ENCODE measurements around the gene ALDH9A1.

Gene ALDH9A1

DNA sequence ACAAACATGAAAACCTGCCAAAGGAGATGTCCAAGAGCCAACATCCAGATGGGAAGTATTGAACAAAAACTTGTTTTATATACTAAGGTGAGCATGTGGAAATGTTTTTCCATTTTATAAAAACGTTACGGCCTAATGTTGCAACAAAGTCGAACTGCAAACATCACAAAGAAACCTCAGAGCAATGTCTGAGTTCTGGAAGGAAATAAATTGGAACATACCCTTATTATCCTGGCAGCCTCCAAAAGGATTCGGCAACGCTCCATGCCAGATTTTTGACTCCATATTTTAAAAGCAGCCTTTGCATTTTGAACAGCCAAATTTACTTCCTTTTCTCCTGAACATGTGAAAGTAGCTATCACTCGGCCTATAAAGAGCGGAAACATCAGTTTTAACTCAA, 3.3 kb downstream of the ALDH9A1 start:
- Histone ChIP-seq H3K79me2 (ENCODE audit: insufficient read depth, low read length) (peaks cover 57% of the 10 kb centered on the region), H3K9me2 (replicated peaks; ENCODE audit: low read depth, low read length) (no peaks in the 10 kb centered on the region), H3F3A (ENCODE audit: low read depth) (peaks cover 9% of the 10 kb centered on the region), H3K4me3 (ENCODE audit: low read length, poor library complexity, severe bottlenecking) (peak overlapping the region; percentile 36), H3K9me3 (ENCODE audit: insufficient read depth, low read depth, low read length) (no peaks in the 10 kb centered on the region), H3K27me3 (ENCODE audit: insufficient read depth, low read length, poor library complexity, severe bottlenecking) (no peaks in the 10 kb centered on the region), H3K4me2 (ENCODE audit: low read depth, low read length, poor library complexity, severe bottlenecking) (peak overlapping the region; percentile 93), H3K36me3 (ENCODE audit: insufficient read depth, low read length) (no peaks in the 10 kb centered on the region), H3K4me1 (ENCODE audit: insufficient read depth, low read length, poor library complexity, severe bottlenecking) (peaks cover 35% of the 10 kb centered on the region), H3K9ac (ENCODE audit: low read depth, low read length, poor library complexity, severe bottlenecking) (no peak overlapping the region), H2AFZ (ENCODE audit: low read length) (no peak overlapping the region), H4K20me1 (ENCODE audit: insufficient read depth, low read length, poor library complexity, severe bottlenecking) (peaks cover 22% of the 10 kb centered on the region)
- no peak for TF ChIP-seq EZH2phosphoT487 (IDR thresholded peaks at IDR 0.05; ENCODE audit: borderline replicate concordance)
- TF ChIP-seq, protein P1, sequence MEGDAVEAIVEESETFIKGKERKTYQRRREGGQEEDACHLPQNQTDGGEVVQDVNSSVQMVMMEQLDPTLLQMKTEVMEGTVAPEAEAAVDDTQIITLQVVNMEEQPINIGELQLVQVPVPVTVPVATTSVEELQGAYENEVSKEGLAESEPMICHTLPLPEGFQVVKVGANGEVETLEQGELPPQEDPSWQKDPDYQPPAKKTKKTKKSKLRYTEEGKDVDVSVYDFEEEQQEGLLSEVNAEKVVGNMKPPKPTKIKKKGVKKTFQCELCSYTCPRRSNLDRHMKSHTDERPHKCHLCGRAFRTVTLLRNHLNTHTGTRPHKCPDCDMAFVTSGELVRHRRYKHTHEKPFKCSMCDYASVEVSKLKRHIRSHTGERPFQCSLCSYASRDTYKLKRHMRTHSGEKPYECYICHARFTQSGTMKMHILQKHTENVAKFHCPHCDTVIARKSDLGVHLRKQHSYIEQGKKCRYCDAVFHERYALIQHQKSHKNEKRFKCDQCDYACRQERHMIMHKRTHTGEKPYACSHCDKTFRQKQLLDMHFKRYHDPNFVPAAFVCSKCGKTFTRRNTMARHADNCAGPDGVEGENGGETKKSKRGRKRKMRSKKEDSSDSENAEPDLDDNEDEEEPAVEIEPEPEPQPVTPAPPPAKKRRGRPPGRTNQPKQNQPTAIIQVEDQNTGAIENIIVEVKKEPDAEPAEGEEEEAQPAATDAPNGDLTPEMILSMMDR (conservative IDR thresholded peaks at IDR 0.05; ENCODE audit: low read length), result no peak

DNA sequence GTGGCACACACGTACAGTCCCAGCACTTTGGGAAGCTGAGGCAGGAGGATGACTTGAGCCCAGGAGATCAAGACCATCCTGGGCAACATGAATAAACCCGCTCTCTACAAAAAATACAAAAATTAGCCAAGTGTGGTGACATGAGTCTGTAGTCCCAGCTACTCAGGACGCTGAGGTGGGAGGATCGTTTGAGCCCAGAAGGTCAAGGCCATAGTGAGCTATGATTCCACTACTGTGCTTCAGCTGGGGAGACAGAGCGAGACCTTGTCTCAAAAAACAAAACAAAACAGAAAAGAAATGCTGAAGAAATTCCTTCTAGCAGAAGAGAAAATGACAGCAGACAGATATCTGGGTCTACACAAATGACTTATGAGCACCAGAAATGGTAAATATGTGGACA, 10.3 kb downstream of the ALDH9A1 start:
- no peaks in the 10 kb centered on the region for H3K9me3 ChIP-seq (ENCODE audit: insufficient read depth, low read depth, low read length)
- H3K9me2 ChIP-seq (replicated peaks; ENCODE audit: low read depth, low read length), result no peaks in the 10 kb centered on the region
- H3K27me3 ChIP-seq (ENCODE audit: insufficient read depth, low read length, poor library complexity, severe bottlenecking), result no peaks in the 10 kb centered on the region
- H3K4me2 ChIP-seq (ENCODE audit: low read depth, low read length, poor library complexity, severe bottlenecking), result no peak overlapping the region
- H3K36me3 ChIP-seq (ENCODE audit: insufficient read depth, low read length), result peaks cover 19% of the 10 kb centered on the region; the same call in 1 of the 2 replicates
- TF ChIP-seq EZH2phosphoT487 (IDR thresholded peaks at IDR 0.05; ENCODE audit: borderline replicate concordance), result no peak
- TF ChIP-seq, protein P1 (conservative IDR thresholded peaks at IDR 0.05; ENCODE audit: low read length), result no peak
- H3K9ac ChIP-seq (ENCODE audit: low read depth, low read length, poor library complexity, severe bottlenecking), result no peak overlapping the region
- H3K79me2 ChIP-seq (ENCODE audit: insufficient read depth, low read length), result peaks cover 86% of the 10 kb centered on the region
- no peak overlapping the region for H2AFZ ChIP-seq (ENCODE audit: low read length)
- H3F3A ChIP-seq (ENCODE audit: low read depth), result no peaks in the 10 kb centered on the region
- peaks cover 23% of the 10 kb centered on the region for H4K20me1 ChIP-seq (ENCODE audit: insufficient read depth, low read length, poor library complexity, severe bottlenecking)
- H3K4me1 ChIP-seq (ENCODE audit: insufficient read depth, low read length, poor library complexity, severe bottlenecking), result peaks cover 21% of the 10 kb centered on the region
- no peak overlapping the region for H3K4me3 ChIP-seq (ENCODE audit: low read length, poor library complexity, severe bottlenecking)

DNA sequence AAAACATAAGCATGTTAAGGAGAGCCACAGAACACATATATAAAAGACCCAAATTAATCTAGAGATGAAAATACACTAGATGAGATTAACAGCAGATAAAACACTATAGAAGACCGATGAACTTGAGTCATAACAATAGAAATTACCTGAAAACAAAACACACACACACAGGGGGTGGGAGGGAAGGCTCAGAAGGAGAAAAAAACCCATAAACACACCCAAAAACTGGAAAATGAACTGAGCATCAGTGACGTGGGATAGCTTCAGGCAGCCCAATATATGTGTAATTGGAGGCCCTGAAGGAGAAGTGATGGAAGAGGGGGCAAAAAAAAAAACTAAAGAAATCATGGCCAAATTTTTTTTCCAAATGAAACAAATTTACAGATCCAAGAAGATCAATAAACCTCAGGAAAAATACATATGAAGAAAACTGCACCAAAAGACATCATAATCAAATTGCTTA, 11.4 kb downstream of the ALDH9A1 start:
- peaks cover 21% of the 10 kb centered on the region for H3K4me1 ChIP-seq (ENCODE audit: insufficient read depth, low read length, poor library complexity, severe bottlenecking)
- H3K9me2 ChIP-seq (replicated peaks; ENCODE audit: low read depth, low read length), result no peaks in the 10 kb centered on the region
- H4K20me1 ChIP-seq (ENCODE audit: insufficient read depth, low read length, poor library complexity, severe bottlenecking), result peaks cover 23% of the 10 kb centered on the region
- H3K4me3 ChIP-seq (ENCODE audit: low read length, poor library complexity, severe bottlenecking), result no peak overlapping the region
- H3F3A ChIP-seq (ENCODE audit: low read depth), result no peaks in the 10 kb centered on the region
- TF ChIP-seq, protein P1 (conservative IDR thresholded peaks at IDR 0.05; ENCODE audit: low read length), result no peak
- no peak for TF ChIP-seq EZH2phosphoT487 (IDR thresholded peaks at IDR 0.05; ENCODE audit: borderline replicate concordance)
- peak overlapping the region; percentile 29 for H3K4me2 ChIP-seq (ENCODE audit: low read depth, low read length, poor library complexity, severe bottlenecking)
- H2AFZ ChIP-seq (ENCODE audit: low read length), result no peak overlapping the region
- H3K9me3 ChIP-seq (ENCODE audit: insufficient read depth, low read depth, low read length), result no peaks in the 10 kb centered on the region
- peak overlapping the region; percentile 10 for H3K9ac ChIP-seq (ENCODE audit: low read depth, low read length, poor library complexity, severe bottlenecking)
- H3K79me2 ChIP-seq (ENCODE audit: insufficient read depth, low read length), result peaks cover 89% of the 10 kb centered on the region
- peaks cover 29% of the 10 kb centered on the region for H3K36me3 ChIP-seq (ENCODE audit: insufficient read depth, low read length)
- H3K27me3 ChIP-seq (ENCODE audit: insufficient read depth, low read length, poor library complexity, severe bottlenecking), result no peaks in the 10 kb centered on the region

Measured in Loucy (cell line).